Measurements from ENCODE around the gene ZFHX3.
"Not testable (repeated sequence)": the region's sequence is repeated elsewhere in the genome, so short reads cannot be mapped to it uniquely, and the experiment has no call there.

The ZFHX3 gene

GRCh38 chr16:73021866-73022495, 25.9 kb downstream of the ZFHX3 start:
- DNase-seq = no peak

GRCh38 chr16:73020409-73020884, 27.5 kb downstream of the ZFHX3 start:
- no peak for DNase-seq

GRCh38 chr16:73019457-73020362, 28.2 kb downstream of the ZFHX3 start:
- DNase-seq = no peak

- DNase-seq = no peak
These were observed 29.0 kb downstream of the ZFHX3 start for GRCh38 chr16:73018821-73019456.

GRCh38 chr16:73017321-73017720, 30.6 kb downstream of the ZFHX3 start:
- DNase-seq = no peak

- no peak for DNase-seq
These were observed 31.5 kb downstream of the ZFHX3 start for GRCh38 chr16:73016488-73016830.

- DNase-seq = no peak
These were observed 32.1 kb downstream of the ZFHX3 start for GRCh38 chr16:73015612-73016487.

- DNase-seq = no peak
These were observed 33.2 kb downstream of the ZFHX3 start for GRCh38 chr16:73014768-73015167.

- DNase-seq = no peak
These were observed 34.0 kb downstream of the ZFHX3 start for GRCh38 chr16:73013974-73014373.

GRCh38 chr16:73012341-73012740, 35.6 kb downstream of the ZFHX3 start:
- DNase-seq = no peak

GRCh38 chr16:73011926-73012325, 36.0 kb downstream of the ZFHX3 start:
- DNase-seq = no peak

- DNase-seq = no peak
These were observed 37.7 kb downstream of the ZFHX3 start for GRCh38 chr16:73010150-73010676.

- DNase-seq = not testable (repeated sequence)
These were observed 38.2 kb downstream of the ZFHX3 start for GRCh38 chr16:73009710-73010109.

- no peak for DNase-seq
These were observed 41.9 kb downstream of the ZFHX3 start for GRCh38 chr16:73006026-73006425.

- DNase-seq = no peak
These were observed 45.1 kb downstream of the ZFHX3 start for GRCh38 chr16:73002866-73003265.

- no peak for DNase-seq
These were observed 46.9 kb downstream of the ZFHX3 start for GRCh38 chr16:73000907-73001521.

- DNase-seq = no peak
These were observed 47.7 kb downstream of the ZFHX3 start for GRCh38 chr16:73000020-73000906.

GRCh38 chr16:72999541-73000019, 48.3 kb downstream of the ZFHX3 start:
- no peak for DNase-seq

GRCh38 chr16:72997141-72997542, 50.8 kb downstream of the ZFHX3 start:
- DNase-seq = no peak

- DNase-seq = no peak
These were observed 51.5 kb downstream of the ZFHX3 start for GRCh38 chr16:72996291-72997062.
